ENCODE measurements around the gene EPB42.

The EPB42 gene

DNA sequence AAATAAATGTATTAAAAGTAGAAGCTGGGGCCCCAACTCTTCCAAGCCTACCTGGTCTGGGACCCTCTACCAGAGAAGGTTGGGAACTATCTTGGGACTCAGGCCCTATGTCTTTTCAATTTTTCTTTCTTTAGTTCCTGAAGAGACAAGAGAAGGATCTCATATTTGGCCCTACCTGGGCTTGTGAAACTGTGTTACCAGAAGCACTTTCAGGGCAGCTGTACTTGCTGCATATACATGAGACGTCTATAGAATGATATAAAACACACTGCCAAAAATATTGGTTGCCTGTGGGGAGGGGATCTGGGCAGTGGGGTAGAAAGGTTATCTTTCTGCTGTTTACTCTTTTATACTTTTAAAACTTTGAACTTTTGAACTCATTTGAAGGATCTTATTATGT is 604 bp upstream of the EPB42 start:
- H3K4me3 ChIP-seq (ENCODE audit: low read depth, low read length) = no peak overlapping the region
- no peak for DNase-seq (ENCODE audit: low read depth)
- no peak for TF ChIP-seq CTCF (conservative IDR thresholded peaks at IDR 0.05; ENCODE audit: low read depth, low read length)

DNA sequence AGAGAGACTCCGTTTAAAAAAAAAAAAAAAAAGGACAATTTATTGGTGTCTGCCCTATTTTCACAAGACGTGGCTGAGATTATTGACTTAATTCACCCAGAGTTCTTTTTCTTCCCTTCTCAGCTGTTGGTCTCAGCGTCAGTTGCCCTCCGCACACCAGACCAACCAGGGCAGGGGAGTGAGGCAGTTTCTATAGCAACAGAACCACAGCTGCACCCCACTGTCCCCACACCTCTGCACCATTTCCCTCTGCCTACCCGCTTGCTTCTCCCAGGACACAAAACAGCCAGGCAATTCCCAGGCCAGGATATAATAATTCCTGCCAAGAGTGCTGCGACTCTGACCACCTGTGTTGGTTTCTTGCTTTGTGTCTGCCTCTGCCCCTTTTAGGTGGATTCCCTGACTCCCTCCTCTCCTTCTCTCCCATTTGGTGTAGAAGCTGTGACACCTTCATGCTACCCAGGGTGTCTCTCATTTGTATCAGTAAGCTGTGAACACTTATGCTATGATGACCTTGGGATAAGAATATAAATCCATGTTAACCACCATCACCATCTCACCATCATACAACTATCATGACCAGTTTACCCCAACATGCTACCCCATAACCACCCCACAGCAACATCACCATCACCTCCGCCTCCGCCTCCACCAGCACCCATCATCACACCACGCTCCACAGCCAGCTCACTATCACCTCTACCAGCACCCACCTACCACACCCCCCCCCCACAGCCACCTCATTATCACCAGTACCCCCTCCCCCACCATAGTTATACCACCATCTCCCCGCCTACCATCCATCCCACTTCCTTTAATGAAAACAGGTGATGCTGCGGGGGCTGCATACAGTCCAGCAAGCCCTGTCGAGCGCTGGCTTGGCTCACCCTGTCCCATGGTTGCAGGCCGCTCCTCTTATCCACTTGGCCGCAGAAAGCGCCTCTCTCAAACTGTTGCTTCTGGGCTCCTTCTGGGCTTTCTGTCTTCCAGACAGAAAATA is 589 bp downstream of the EPB42 start:
- TF ChIP-seq CTCF (conservative IDR thresholded peaks at IDR 0.05; ENCODE audit: low read depth, low read length) = no peak
- no peak overlapping the region for H3K4me3 ChIP-seq (ENCODE audit: low read depth, low read length)

GRCh38 chr15:43218908-43219706 is 1.7 kb downstream of the EPB42 start:
- peak; percentile 45 for DNase-seq (ENCODE audit: low read depth)
- TF ChIP-seq CTCF (conservative IDR thresholded peaks at IDR 0.05; ENCODE audit: low read depth, low read length) = peak; percentile 54
- H3K4me3 ChIP-seq (ENCODE audit: low read depth, low read length) = no peak overlapping the region

More for the DNA sequence above, 589 bp downstream of the EPB42 start:
- DNase-seq (ENCODE audit: low read depth) = no peak

DNA sequence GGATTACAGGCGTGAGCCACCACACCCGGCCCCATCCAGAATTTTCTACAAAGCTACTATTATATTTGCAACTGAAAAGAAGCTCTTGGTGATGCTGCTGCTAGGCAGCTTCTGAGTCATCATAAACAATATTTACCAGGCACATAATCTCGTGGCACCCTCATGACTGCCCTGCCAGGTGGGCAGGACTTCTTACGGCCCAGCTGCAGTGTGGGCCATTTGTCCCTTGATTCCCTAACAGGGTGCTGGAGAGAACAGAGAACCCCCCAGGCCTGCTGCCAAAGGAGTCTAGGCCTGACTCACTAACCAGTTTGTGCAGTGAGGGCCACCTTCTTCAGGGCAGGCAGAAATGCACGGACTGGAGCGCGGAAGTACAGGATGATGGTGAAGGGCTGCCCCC is 4.9 kb downstream of the EPB42 start:
- H3K4me3 ChIP-seq (ENCODE audit: low read depth, low read length) = no peak overlapping the region
- DNase-seq (ENCODE audit: low read depth) = peak; percentile 35
- no peak for TF ChIP-seq CTCF (conservative IDR thresholded peaks at IDR 0.05; ENCODE audit: low read depth, low read length)

- no peak overlapping the region for H3K4me3 ChIP-seq (ENCODE audit: low read depth, low read length)
- no peak for DNase-seq (ENCODE audit: low read depth)
- TF ChIP-seq CTCF (conservative IDR thresholded peaks at IDR 0.05; ENCODE audit: low read depth, low read length) = no peak
These were observed 6.1 kb downstream of the EPB42 start for GRCh38 chr15:43214592-43215295.

GRCh38 chr15:43214169-43214568 is 6.6 kb downstream of the EPB42 start:
- no peak overlapping the region for H3K4me3 ChIP-seq (ENCODE audit: low read depth, low read length)
- no peak for TF ChIP-seq CTCF (conservative IDR thresholded peaks at IDR 0.05; ENCODE audit: low read depth, low read length)
- no peak for DNase-seq (ENCODE audit: low read depth)

All from choroid plexus epithelial cell (primary cell).